ENCODE measurements around the gene TGIF1. TPM values are rescaled to one million over a fixed set of nuclear protein-coding genes. Genes with fewer than 3 reads are reported as not detected.
A peak's percentile ranks its signal among the peaks of the same experiment; 100 is the strongest.

Gene TGIF1
- total RNA-seq, 3 donors from 2014 or later (not counting 1 experiment from before 2014, with no cell fraction given) = 57.5 to 74.7 (median 60.4) TPM

GRCh38 chr18:3456686-3457069, 6.7 kb downstream of the TGIF1 start:
- intact Hi-C loops (cut with micrococcal nuclease) = loop anchor here (10.0 kb wide), 1 partner anchor 132 kb away; no protein-coding TSS in a partner anchor
- H3K36me3 ChIP-seq (ENCODE audit: control insufficient read depth, insufficient read depth, low read length) = peaks cover 21% of the 10 kb centered on the region
- H3K27me3 Mint-ChIP-seq (ENCODE audit: low read depth in 2 of 2) = no peaks in the 10 kb centered on the region

GRCh38 chr18:3457261-3457724, 7.3 kb downstream of the TGIF1 start:
- H3K4me3 Mint-ChIP-seq = no peak overlapping the region
- Histone ChIP-seq H3K27me3 (ENCODE audit: control insufficient read depth, insufficient read depth, low read length) (no peaks in the 10 kb centered on the region), H3K4me1 (ENCODE audit: control insufficient read depth, insufficient read depth, low read length) (peaks cover 21% of the 10 kb centered on the region), H3K36me3 (ENCODE audit: control insufficient read depth, insufficient read depth, low read length) (peaks cover 21% of the 10 kb centered on the region), H3K27ac (ENCODE audit: low read length) (no peak overlapping the region), H3K9me3 (ENCODE audit: control insufficient read depth, insufficient read depth, low read length) (no peaks in the 10 kb centered on the region), H3K4me3 (ENCODE audit: low read length) (no peak overlapping the region)
- 92% methylated on average over 15 of the region's 15 CpGs for WGBS (ENCODE audit: insufficient coverage)
- TF ChIP-seq CTCF (IDR thresholded peaks at IDR 0.05) = no peak
- peaks cover 12% of the 10 kb centered on the region for H3K36me3 Mint-ChIP-seq
- H3K4me1 Mint-ChIP-seq = peaks cover 32 to 39% of the 10 kb centered on the region in 2 donors
- DNase-seq (no peak), ATAC-seq (no peak)
- H3K27me3 Mint-ChIP-seq (ENCODE audit: low read depth in 2 of 2) = no peaks in the 10 kb centered on the region
- peaks cover 0 to 3% of the 10 kb centered on the region in 2 donors for H3K9me3 Mint-ChIP-seq
- H3K27ac Mint-ChIP-seq = peak overlapping the region in 1 of 2 donors; percentile 78
- intact Hi-C loops (cut with micrococcal nuclease) = loop anchor here (10.0 kb wide), 1 partner anchor 132 kb away; no protein-coding TSS in a partner anchor

More at GRCh38 chr18:3456686-3457069, 6.7 kb downstream of the TGIF1 start:
- H3K9me3 Mint-ChIP-seq = no peaks in the 10 kb centered on the region
- DNase-seq (no peak), ATAC-seq (no peak)
- Histone ChIP-seq H3K27ac (ENCODE audit: low read length) (no peak overlapping the region), H3K9me3 (ENCODE audit: control insufficient read depth, insufficient read depth, low read length) (no peaks in the 10 kb centered on the region), H3K27me3 (ENCODE audit: control insufficient read depth, insufficient read depth, low read length) (no peaks in the 10 kb centered on the region), H3K4me3 (ENCODE audit: low read length) (no peak overlapping the region), H3K4me1 (ENCODE audit: control insufficient read depth, insufficient read depth, low read length) (peaks cover 27% of the 10 kb centered on the region)
- H3K36me3 Mint-ChIP-seq = peaks cover 6% of the 10 kb centered on the region
- no peak for TF ChIP-seq CTCF (IDR thresholded peaks at IDR 0.05)
- WGBS (ENCODE audit: insufficient coverage) = 53% methylated on average over 1 of the region's 1 CpG
- H3K4me3 Mint-ChIP-seq = no peak overlapping the region
- H3K27ac Mint-ChIP-seq = peak overlapping the region in 1 of 2 donors; percentile 78
- peaks cover 34 to 41% of the 10 kb centered on the region in 2 donors for H3K4me1 Mint-ChIP-seq

DNA sequence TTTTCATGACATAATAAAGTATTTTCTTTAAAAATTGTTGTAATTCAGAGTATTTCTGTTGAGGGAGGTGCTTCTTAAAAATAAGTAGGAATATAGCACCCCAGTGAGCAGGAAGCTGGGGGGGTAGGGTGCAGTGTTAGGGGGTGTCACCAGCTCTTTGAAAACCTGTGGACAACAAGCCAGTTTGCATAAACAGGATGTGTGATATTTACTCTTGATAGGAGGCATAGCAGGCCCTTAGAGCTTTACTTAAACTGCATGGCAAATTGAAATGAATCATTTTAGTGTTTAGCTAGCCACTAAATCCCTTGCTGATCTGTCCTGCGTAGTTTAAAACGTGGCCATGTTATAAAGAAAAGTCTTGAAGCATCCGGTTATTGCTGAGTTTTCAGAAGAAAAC, 8.4 kb downstream of the TGIF1 start:
- TF ChIP-seq CTCF (IDR thresholded peaks at IDR 0.05) = no peak
- ATAC-seq (peak; percentile 28 to 76 (median 34)), DNase-seq (peak in 1 of 2 donors; percentile 51)
- H3K4me3 Mint-ChIP-seq = no peak overlapping the region
- H3K27me3 Mint-ChIP-seq (ENCODE audit: low read depth in 2 of 2) = no peaks in the 10 kb centered on the region
- H3K9me3 ChIP-seq (ENCODE audit: control insufficient read depth, insufficient read depth, low read length) = no peaks in the 10 kb centered on the region
- H3K36me3 ChIP-seq (ENCODE audit: control insufficient read depth, insufficient read depth, low read length) = peaks cover 21% of the 10 kb centered on the region
- H3K36me3 Mint-ChIP-seq = peaks cover 13% of the 10 kb centered on the region
- intact Hi-C loops (cut with micrococcal nuclease) = loop anchor here (10.0 kb wide), 1 partner anchor 134 kb away; no protein-coding TSS in a partner anchor
- H3K9me3 Mint-ChIP-seq = peaks cover 0 to 3% of the 10 kb centered on the region in 2 donors
- H3K27ac ChIP-seq (ENCODE audit: low read length) = peak overlapping the region; percentile 45
- no peak overlapping the region for H3K4me3 ChIP-seq (ENCODE audit: low read length)
- 77% methylated on average over 3 of the region's 3 CpGs for WGBS (ENCODE audit: insufficient coverage)
- H3K4me1 Mint-ChIP-seq = peaks cover 21 to 28% of the 10 kb centered on the region in 2 donors
- H3K27ac Mint-ChIP-seq = peak overlapping the region; percentile 71 to 78
- no peaks in the 10 kb centered on the region for H3K27me3 ChIP-seq (ENCODE audit: control insufficient read depth, insufficient read depth, low read length)
- peaks cover 10% of the 10 kb centered on the region for H3K4me1 ChIP-seq (ENCODE audit: control insufficient read depth, insufficient read depth, low read length)

Measured in natural killer cell (primary cell).